GM10248 (cell line): Measurements from ENCODE around the gene MTRF1L.

ENCODE experiments used
- CTCF ChIA-PET: fragments of 300-600 bp; sonication (Branson Sonifier 250); formaldehyde crosslinking; extraction: SDS; loops from one replicate; lab custom pipeline; 2021; ENCODE audit warnings: antibody characterized with exemption; lab: Yijun Ruan, JAX
- POLR2A ChIA-PET: fragments of 350-650 bp; sonication (Branson Sonifier 250); formaldehyde crosslinking; extraction: SDS; loops from one replicate; lab custom pipeline; 2020; ENCODE audit warnings: antibody characterized with exemption; lab: Yijun Ruan, JAX
- DNase-seq: peaks from one replicate; pipeline ENCODE4 v3.0.0; 2012; ENCODE audit errors: extremely low spot score
- TF ChIP-seq, protein P1 (sequence below): IDR thresholded peaks from 2 replicates; pipeline ENCODE4 v1.5.1; 2012; ENCODE audit warnings: mild to moderate bottlenecking, low read depth; ENCODE audit errors: extremely low read depth, missing control alignments, control extremely low read depth

Gene MTRF1L

DNA sequence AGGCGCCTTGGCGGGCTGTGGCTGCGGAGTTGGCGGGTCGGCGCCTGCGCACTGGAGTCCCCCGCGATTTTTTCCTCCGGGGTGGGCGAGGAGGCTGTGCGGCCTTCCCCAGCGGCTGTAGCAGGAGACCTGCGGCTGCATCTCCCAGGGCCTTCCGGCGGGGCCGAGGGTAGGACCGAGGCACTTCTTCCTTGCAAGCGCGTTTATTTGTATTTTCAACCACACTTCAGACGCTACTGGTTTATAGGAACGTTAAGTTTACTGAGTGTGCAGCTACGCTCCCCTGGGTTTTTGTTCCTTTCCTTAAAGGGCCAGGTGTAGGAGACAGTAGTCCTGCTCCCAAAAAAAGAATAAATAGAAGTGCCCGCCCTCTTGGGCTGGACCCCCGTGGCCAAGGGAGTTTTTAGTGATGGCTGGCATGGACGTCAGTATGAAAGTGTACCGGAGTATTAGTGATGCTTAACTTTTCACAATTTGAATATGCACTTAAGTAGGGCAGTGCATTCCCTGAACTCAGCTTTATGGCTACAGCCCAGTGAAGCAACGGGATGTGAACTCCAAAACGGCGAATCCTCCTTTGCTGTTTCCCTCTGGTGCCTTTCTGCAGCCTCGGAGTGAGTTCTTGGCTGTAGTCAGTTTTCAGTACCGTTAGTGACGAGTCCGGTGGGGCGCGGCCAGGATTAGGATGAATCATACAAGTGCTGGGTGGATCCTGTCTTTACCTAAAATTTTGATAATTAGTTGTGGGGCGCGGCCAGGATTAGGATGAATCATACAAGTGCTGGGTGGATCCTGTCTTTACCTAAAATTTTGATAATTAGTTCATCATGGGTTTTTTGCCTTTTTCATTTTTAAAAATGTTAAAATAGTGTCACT is 18.6 kb downstream of the MTRF1L start:
- CTCF ChIA-PET = interaction anchor here (1.0 to 1.5 kb wide), 4 partner anchors 15 to 120 kb away, joined by 3 read pairs; no protein-coding TSS in a partner anchor
- TF ChIP-seq, protein P1, sequence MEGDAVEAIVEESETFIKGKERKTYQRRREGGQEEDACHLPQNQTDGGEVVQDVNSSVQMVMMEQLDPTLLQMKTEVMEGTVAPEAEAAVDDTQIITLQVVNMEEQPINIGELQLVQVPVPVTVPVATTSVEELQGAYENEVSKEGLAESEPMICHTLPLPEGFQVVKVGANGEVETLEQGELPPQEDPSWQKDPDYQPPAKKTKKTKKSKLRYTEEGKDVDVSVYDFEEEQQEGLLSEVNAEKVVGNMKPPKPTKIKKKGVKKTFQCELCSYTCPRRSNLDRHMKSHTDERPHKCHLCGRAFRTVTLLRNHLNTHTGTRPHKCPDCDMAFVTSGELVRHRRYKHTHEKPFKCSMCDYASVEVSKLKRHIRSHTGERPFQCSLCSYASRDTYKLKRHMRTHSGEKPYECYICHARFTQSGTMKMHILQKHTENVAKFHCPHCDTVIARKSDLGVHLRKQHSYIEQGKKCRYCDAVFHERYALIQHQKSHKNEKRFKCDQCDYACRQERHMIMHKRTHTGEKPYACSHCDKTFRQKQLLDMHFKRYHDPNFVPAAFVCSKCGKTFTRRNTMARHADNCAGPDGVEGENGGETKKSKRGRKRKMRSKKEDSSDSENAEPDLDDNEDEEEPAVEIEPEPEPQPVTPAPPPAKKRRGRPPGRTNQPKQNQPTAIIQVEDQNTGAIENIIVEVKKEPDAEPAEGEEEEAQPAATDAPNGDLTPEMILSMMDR = no peak
- POLR2A ChIA-PET = interaction anchor here (1.0 kb wide), 2 partner anchors 12 to 17 kb away, joined by 4 read pairs; no protein-coding TSS in a partner anchor
- peak; percentile 94 for DNase-seq

DNA sequence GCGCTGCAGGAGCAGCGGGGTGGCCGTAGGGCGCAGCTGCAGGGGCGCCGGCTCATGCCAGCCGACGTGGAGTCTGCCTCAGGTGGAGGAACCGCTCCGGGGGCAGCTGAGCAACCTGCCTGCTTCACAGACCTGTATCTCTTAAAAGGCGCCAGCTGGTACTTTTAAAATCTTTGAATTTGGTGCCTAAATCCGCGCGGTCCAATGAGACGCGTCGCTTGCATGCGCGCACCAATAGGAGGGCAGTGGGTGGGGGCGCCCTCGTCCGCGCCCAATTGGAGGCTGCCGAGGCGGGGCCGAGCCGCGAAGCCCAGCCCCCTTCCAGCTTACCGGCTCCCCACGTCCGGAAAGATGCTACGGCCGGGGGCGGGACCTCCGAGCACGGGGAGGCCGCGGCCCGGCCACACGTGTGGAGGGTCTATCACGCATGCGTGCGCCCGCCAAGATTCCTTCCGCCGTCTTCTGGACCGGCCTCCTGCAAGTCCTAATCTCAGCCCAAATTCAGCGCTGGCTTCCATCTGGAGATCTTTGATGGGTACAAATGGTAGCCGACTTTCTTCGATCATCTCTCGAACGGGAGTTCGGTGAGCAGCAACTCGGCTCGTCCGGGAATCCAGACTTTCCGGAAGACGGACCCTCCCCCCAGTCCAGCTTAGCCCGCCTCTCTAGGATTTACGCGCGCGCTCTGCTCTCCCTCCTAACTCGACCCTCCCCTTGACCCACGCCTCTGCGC is 19.4 kb downstream of the MTRF1L start, which contains the start of gene FBXO5:
Gene FBXO5, minus strand, starts transcription at position 138 of the 733 bp plus-strand sequence. Its CDS starts 82 bp downstream, at position 56.
- peak; percentile 96 for DNase-seq
- ChIA-PET POLR2A (interaction anchor here (1.0 kb wide), 3 partner anchors 13 to 29 kb away, joined by 4 to 5 read pairs (median 4); no protein-coding TSS in a partner anchor), CTCF (interaction anchor here (1.0 to 1.5 kb wide), 4 partner anchors 15 to 119 kb away, joined by 3 read pairs; no protein-coding TSS in a partner anchor)
- TF ChIP-seq, protein P1 = no peak

DNA sequence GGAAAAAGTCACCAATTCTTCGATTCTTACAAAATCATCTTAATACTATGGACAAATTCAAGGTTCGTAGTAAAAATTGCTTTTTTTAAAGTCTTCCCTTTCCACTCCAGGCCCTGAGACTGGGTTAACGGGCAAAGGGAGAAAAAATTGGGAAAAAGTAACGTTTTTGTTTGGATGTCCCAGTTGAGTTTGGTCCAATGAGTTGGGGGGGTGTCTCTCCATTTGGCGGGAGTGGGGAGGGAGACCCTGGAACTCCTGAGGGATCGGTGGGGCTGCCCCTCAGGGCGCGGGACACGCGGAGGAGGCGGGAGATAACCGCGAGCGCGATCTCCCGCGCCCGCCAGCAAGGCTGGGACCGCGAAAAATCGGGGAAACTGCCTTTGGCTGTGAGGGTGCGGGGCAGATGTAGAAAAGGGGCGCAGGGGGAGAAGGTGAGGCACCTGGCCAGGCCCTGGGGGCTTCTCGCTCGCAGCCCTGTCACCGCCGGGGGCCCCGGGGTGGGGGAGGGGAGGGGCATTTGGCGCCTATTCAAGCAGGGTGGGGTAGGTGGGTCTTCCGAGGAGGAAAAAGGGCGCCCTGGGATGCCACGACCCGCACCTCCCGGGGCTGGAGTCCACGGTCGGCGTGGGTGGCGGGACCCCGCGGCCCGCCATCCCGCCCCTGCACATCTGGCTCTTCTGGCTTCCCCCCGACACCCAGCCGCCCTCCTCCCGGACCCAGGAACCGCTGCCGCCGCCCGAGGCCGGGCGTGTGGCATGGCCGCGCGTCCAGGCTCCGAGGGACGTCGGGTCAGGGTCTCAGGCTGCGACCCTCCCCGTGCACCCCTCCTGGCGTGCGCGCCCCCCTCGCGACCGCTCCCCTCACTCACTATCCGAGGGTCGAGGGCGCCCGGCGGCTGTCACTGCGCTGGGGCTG is 20.3 kb downstream of the MTRF1L start:
- ChIA-PET CTCF (interaction anchor here (1.1 kb wide), 1 partner anchor 28 kb away, joined by 3 read pairs; no protein-coding TSS in a partner anchor), POLR2A (interaction anchor here (1.0 kb wide), 2 partner anchors 14 to 28 kb away, joined by 4 to 5 read pairs; no protein-coding TSS in a partner anchor)
- TF ChIP-seq, protein P1 = no peak
- peak; percentile 18 for DNase-seq

DNA sequence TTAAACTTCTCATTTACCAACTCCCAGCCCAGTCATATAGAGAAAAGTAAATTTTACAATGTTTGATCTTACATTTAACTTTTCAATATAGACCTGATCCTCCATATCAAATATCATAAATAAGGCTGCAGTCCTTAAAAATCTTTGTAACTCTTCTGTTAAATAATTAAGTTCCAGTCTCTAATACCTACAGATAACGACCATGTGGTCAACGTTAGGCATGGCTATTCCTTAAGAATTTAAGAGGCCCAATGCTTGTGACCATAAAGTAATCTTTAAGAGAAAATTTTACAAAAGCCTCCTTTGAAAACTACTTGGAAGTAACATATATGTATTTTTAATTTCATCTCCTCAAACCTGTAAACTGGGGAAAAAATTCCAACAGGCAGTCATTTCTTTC is 21.3 kb downstream of the MTRF1L start:
- POLR2A ChIA-PET = no interaction called here
- TF ChIP-seq, protein P1 = no peak
- CTCF ChIA-PET = no interaction called here
- DNase-seq = no peak

DNA sequence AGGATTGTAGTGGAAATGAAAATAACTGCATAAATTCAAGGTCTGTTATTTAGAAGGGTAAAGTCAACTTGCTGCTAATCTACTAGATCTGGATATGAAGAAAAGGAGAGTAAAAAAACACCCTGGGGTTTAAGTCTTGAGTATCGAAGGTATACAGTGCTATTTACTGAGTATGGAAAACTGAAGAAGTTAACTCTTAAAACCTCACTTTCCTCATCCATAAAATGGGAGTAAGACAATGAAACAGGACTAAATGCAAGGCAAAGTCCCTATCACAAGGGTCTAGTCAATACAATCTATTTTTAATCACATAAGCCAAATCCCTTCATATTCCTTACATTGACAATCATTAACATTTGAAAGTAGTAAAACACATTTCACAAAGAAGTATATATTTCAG is 21.9 kb downstream of the MTRF1L start:
- ChIA-PET POLR2A (no interaction called here), CTCF (no interaction called here)
- TF ChIP-seq, protein P1 = no peak
- no peak for DNase-seq
